GM12878 (cell line): ENCODE measurements around the gene MAP2K7.

ENCODE experiments used
- JUNB ChIP-seq: IDR thresholded peaks from 2 replicates; pipeline ENCODE4 v1.6.1; 2016; ENCODE audit warnings: antibody characterized with exemption, mild to moderate bottlenecking
- NRF1 ChIP-seq: conservative IDR thresholded peaks from 2 replicates; pipeline ENCODE4 v1.6.1; 2011; ENCODE audit warnings: mild to moderate bottlenecking, low read depth, low read length, improper control_type of control experiment
- RAD21 ChIP-seq: IDR thresholded peaks from 2 replicates; pipeline ENCODE4 v1.6.1; 2011; ENCODE audit warnings: mild to moderate bottlenecking, low read depth, low read length, moderate library complexity; ENCODE audit not compliant: insufficient read depth
- SP1 ChIP-seq: IDR thresholded peaks from one replicate; pipeline ENCODE4 v1.6.1; 2011; ENCODE audit warnings: low read depth, low read length
- TF ChIP-seq, protein P1 (sequence below), 3 experiments: IDR thresholded peaks in 2 of 3; conservative IDR thresholded peaks in 1 of 3; 2 replicates each; pipeline ENCODE4 v1.5.1; 2011; ENCODE audit warnings: low read depth in 3 of 3, low read length in 3 of 3, mild to moderate bottlenecking in 3 of 3, control low read depth in 2 of 3, moderate library complexity in 2 of 3, inconsistent platforms in 1 of 3, mixed read lengths in 1 of 3; ENCODE audit not compliant: control insufficient read depth in 2 of 3, insufficient read depth in 1 of 3; ENCODE audit errors: extremely low read depth in 1 of 3

DNA sequence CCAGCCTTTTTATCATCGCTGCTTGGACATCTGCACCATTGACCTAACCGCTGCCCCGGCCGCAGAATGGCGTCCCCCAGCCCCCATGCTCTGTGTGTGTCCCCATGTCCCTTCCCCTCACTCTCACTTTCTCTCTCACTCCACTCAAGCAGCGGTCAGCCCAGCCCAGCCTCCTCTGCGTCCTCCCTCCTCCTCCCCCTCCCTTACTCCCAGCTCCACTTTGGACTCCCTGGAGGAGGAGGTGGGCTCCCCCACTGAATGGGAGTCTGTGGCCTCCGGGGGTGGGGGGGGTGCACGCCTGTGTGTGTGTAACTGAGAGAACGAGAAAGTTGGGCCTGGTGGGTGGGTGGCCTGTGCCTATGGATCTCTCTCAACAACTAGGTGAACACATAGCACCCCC is 2.2 kb downstream of the MAP2K7 start:
- no peak for TF ChIP-seq NRF1
- TF ChIP-seq RAD21: no peak
- TF ChIP-seq, protein P1, sequence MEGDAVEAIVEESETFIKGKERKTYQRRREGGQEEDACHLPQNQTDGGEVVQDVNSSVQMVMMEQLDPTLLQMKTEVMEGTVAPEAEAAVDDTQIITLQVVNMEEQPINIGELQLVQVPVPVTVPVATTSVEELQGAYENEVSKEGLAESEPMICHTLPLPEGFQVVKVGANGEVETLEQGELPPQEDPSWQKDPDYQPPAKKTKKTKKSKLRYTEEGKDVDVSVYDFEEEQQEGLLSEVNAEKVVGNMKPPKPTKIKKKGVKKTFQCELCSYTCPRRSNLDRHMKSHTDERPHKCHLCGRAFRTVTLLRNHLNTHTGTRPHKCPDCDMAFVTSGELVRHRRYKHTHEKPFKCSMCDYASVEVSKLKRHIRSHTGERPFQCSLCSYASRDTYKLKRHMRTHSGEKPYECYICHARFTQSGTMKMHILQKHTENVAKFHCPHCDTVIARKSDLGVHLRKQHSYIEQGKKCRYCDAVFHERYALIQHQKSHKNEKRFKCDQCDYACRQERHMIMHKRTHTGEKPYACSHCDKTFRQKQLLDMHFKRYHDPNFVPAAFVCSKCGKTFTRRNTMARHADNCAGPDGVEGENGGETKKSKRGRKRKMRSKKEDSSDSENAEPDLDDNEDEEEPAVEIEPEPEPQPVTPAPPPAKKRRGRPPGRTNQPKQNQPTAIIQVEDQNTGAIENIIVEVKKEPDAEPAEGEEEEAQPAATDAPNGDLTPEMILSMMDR (IDR thresholded peaks at IDR 0.05 in 2 of 3, conservative IDR thresholded peaks at IDR 0.05 in 1 of 3; ENCODE audit: control insufficient read depth in 2 of 3, extremely low read depth in 1 of 3, insufficient read depth in 1 of 3, low read depth in 3 of 3, low read length in 3 of 3): no peak
- TF ChIP-seq SP1: no peak
- no peak for TF ChIP-seq JUNB
